ENCODE data around the gene PRSS53.
"Not testable (repeated sequence)": the region's sequence is repeated elsewhere in the genome, so short reads cannot be mapped to it uniquely, and the experiment has no call there.

The PRSS53 gene

DNA sequence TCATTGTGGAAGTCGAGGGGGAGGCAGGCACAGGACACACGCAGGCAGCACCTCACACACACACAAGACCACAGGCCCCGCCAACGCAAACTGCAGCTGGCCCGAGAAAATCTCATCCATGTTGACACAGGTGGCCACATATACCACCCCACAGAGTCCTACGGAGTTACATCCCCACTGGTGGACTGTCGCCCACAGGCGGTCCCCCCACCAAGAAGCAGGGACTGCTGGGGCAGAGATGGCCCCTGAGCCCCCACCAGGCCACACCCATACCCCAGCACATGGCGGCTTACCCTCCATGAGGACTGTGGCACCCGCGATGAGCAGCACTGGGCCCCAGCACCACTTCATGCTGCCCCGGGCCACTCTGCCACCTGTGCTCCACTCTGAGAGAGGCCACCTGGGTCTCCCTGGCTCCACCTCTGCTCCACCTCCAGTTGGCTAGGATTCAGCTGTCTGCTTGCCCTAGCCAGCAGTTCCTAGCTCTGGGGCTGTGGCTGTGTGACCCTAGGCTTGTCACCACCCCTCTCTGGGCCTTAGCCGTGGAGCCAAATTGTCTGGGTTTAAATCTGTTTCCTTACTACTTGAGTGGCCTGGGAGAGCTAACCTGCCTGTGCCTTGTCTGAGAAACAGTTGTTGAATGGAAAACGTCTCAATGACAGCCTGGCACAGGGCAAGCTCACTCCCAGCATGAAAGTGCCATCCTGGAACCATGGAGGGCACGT, at the start of gene PRSS53:
Gene PRSS53 (minus strand): TSS at position 485 of the 725 bp plus-strand sequence. CDS start 134 bp downstream, at position 351.
- FAIRE-seq = no peak

DNA sequence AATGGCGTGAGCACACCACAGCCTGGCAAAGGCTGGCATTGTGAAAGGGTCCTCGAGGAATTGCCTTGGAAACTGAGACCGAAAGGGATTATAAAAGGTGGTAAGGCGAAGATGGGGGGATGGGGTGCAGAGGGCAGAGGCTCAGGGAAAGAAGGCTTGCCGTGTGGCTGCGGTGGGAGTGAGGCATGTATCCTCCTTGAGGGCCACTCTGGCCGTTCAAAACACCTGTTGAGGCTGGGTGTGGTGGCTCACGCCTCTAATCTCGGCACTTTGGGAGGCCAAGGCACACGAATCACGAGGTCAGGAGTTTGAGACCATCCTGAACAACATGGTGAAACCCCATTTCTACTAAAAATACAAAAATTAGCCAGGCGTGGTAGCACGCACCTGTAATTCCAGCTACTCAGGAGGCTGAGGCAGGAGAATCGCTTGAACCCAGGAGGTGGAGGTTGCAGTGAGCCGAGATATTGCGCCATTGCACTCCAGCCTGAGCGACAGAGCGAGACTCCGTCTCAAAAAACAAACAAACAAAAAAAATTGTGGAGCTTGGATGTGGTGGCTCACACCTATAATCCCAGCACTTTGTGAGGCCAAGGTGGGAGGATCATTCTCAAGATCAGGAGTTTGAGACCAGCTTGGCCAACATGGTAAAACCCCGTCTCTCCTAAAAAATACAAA, 48.2 kb upstream of the PRSS53 start:
- not testable (repeated sequence) for FAIRE-seq

DNA sequence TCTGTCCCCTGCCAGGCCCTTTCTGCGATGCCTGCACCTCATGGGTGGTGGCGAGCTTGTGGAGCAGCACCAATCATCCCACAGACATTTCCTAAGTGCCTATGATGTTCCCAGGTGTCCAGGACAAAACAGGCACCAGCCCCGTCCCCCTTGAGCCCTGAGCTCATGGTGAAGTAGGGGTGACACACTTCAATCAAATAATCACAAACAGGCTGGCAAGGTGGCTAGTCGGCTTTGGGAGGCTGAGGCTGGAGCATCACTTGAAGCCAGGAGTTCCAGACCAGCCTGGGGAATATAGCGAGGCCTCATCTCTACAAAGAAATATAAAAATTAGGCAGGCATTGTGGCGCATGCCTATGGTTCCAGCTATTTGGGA, 47.5 kb upstream of the PRSS53 start:
- no peak for FAIRE-seq

DNA sequence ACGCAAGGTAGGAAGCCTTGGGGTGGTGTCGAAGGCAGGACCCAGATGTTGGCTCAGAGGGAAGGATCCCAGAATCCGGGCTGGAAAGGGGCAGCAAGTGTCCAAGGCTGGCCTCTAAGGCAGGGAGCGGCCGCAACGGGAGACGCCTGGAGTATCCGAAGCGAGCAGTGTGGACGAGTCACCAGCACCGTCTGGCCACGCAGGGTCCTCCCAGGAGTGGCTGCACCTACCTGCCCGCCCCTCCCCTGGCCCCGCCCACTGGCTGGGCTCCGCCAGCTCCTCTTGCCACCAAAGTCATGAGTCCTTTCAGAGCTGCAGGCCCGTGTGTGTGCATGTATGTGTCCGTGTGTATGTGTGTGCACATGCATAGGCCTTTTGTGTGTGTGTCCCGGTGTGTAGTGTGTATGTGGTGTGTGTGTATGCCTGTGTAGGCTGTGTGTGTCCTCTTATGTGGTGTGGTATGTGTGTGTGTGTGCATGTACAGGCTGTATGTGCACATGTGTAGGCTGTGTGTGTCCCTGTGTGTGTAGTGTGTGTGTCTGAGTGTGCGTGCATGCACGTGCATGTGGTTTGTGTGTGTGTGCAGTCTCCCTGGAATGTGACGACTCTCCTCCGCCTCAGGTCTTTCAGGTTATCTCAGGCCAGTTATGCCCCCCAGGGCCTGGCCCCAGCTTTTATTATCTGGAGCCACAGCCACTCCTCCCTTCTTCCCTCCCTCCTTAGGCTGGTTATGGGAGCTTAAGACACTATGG, 47.0 kb upstream of the PRSS53 start, which contains the start of gene PRSS8:
Gene PRSS8 (minus strand): TSS at position 193 of the 752 bp plus-strand sequence. CDS start 229 bp downstream, outside the sequence.
- no peak for FAIRE-seq

DNA sequence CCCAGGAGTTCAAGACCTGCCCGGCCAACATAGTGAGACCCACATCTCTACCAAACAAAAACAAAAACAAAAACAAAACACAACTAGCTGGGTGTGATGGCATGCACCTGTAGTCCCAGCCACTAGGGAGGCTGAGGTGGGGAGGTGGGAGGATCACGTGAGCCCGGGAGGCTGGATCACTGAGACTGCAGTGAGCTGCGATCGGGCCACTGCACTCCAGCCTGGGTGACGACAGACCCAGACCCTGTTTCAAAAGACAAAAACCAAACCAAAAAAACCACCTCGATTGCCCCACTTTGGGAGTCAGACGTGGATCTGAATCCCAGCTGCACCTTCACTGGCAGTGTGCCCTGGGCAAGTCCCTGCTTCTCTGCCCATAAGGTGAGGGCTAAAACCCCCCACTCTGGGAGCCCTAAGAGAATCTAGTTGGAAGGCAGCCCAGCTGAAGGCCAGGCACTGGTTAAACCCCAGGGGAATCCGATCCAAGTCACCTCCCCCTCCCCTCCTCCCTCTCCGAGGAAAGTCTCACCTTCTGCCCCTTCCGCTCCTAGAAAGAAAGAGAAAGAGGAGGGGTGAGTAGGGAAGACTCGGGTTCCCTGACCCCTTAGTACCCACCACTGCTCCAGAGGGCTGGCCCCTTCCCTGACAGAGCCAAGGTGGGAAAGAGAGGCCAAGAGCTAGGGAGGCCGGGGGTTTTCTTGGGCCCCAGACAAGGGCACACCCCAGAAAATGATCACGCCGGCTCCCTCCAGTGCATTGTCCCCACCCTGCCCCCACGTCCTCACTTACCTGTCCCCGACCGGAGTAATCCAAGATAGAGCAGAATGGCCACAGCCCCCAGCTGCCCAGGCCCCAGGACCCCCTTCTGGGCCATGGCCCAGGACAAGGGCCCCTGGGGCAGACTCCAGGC, 46.1 kb upstream of the PRSS53 start:
- FAIRE-seq = no peak

DNA sequence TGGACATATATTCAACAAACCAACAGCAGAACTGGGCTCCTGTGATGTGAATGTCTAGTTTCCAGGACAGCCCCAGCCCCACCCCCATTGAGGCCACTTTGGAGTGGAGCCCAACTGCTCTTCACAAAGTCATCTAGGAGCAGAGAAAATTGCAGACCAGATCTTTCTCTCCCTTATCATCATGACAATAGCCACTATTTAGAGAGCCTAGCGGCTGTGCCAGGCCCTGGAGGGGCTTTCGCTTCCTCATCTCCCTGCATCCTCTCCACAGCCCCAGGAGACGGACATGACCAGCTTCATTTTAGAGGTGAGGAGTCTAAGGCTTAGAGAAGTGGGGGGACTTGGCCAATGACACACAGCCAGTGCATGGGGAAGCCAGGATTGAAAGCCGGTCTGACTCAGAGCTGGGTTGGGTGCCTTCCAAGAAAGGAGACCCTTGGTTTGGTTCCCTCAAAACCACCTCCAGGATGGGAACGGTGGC, 45.4 kb upstream of the PRSS53 start:
- no peak for FAIRE-seq

DNA sequence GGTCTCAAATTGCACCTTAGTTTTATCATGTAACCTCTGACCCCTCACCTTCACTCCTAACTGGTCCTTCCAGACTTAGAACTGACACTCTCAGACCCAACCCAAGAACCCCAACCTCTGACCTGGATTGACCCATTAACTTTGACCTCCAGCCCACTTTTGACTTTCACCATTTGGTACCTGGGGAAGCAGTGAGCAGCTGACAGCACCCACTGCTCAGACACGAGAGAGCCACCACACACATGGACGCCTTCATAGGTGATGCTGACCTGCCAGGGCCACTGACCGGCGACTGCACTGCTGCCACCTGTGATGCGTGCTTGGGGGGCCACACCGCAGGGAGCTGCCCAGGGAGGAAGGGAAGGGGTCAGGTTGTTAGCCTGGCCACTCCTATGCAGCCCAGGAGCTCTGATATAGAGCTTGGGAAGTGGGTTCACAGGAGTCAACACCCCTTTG, 44.3 kb upstream of the PRSS53 start:
- FAIRE-seq = no peak

DNA sequence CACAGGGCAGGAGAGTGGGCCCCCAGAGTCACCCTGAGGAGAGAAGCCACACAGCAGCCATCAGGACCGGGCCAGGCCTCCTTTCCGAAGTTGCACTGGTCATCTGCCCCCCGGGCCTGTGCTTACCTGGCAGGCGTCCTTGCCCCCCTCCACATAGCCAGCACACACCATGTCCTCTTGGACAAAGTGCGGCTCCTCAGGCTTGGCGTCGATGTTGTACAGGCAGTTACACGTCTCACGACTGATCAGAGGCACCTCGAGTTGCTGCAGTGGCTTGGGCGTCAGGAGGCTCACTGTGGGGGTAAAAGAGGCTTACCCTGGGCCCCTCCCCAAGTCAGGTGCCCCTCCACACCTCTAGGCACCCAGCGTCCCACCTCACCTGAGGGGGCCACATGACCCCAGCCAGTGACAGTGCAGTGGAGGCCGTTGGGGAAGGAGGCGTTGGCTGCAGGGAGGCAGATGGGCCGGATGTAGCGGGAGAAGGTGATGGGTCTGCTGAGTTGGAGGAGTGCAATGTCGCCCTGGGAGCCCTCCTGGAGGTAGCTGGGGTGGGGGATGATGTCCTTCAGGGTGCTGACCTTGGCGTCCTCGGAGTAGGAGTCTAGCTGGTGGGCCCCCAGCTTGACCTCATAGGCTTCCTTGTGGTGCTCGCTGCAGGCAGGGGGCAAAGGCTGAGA, 43.7 kb upstream of the PRSS53 start:
- no peak for FAIRE-seq

DNA sequence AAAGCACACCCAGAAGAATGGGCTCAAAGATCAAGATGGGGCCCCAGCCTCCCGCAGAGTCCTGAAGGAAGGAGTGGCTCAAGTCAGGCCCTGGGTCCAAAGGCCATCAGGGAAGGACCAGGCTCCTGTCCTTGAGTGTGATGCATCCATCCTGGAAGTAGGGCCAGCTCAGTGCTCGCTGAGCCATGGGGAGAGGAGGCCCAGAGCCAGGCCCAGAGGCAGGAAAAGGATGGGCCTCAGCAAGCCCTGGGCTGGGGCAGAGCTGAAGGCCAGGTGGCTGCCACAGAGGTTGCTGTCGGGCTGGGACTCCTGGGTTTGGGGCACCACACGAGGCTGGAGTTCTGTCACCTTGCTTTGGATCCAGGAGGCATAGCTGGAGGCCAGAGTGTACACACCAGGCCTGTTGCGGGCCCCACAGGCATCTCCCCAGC, 43.1 kb upstream of the PRSS53 start:
- no peak for FAIRE-seq

DNA sequence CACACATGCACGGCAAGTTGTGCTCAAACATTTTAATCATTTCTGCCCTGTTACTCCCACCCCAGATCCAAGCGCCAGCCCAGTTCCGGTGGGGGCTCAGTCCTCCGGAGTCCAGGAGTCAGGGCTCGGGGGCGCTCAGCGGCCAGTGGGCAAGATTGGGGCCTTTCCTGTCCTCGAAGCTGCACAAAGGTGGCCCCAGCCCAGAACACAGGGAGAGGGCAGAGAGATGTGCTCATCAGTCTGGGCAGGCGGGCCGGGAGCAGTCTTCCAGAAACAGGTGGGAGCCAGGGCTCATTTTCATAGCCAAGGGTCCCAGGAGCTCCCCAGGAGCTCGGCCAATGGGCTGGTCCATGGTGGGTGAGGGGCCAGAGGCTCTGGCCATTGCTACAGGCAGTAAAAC, 42.7 kb upstream of the PRSS53 start:
- FAIRE-seq = no peak

DNA sequence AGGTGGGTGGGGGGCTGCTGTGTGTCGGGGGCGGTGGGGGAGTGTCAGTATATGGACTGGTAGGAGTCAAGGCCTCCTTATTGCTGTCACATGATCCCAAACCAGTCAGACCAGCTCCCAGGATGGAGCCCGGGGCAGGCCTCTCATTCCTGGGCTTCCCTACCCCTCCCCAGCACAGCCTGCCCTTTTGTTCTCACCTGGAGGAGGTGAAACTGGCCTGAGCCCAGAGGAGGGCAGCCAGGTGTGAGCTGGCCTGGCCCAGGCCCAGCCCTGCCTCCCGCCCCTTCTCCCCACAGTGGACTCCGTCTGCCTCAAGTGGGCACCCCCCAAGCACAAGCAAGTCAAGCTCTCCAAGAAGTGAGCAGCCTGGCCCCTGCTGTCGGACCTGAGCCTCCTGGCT, 42.2 kb upstream of the PRSS53 start:
- no peak for FAIRE-seq

DNA sequence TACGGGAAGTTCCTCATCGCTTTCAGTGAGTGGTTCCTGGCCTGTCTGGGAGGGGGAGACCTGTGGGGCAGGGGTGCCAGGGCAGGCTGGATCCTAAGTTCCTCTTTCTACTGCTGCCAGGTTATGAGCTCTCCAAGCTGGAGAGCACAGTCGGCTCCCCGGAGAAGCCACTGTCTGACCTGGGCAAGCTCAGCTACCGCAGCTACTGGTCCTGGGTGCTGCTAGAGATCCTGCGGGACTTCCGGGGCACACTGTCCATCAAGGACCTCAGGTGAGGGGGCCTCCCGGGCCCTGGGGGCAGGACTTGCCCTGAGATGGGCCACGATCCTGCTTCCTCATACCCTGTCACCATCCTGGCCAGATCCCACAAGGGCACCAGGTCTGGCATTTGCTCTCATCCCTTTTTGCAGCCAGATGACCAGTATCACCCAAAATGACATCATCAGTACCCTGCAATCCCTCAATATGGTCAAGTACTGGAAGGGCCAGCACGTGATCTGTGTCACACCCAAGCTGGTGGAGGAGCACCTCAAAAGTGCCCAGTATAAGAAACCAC, 41.7 kb upstream of the PRSS53 start:
- FAIRE-seq = no peak

DNA sequence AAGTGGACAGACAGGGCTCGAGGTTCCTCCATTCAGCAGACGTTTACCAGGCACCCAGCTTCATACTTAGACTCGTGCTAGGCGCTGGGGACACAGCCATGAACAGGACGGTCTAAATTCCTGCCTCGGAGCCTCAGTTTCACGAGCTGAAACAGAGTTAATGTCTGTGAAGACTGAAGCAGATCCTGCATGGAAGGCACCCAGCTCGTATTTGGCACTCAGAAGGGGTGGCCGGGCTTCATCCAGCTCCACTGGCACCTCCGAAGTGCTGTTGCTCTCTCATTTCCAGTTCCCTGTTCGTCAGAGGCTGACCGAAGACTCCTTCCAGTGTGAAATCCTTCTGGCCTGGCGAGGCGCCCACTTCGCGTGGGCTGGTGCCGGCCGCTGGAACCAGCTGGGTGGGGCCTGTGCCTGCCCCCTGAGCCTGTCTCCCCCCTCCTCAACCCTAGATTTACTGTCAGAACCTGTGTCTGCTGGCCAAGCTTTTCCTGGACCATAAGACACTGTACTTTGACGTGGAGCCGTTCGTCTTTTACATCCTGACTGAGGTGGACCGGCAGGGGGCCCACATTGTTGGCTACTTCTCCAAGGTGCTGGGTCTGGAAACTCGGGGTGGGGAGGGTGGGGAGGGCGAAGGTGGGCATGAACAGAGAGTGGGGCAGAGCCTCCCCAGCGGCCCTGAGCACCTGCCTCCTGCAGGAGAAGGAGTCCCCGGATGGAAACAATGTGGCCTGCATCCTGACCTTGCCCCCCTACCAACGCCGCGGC, 41.0 kb upstream of the PRSS53 start:
- no peak for FAIRE-seq

DNA sequence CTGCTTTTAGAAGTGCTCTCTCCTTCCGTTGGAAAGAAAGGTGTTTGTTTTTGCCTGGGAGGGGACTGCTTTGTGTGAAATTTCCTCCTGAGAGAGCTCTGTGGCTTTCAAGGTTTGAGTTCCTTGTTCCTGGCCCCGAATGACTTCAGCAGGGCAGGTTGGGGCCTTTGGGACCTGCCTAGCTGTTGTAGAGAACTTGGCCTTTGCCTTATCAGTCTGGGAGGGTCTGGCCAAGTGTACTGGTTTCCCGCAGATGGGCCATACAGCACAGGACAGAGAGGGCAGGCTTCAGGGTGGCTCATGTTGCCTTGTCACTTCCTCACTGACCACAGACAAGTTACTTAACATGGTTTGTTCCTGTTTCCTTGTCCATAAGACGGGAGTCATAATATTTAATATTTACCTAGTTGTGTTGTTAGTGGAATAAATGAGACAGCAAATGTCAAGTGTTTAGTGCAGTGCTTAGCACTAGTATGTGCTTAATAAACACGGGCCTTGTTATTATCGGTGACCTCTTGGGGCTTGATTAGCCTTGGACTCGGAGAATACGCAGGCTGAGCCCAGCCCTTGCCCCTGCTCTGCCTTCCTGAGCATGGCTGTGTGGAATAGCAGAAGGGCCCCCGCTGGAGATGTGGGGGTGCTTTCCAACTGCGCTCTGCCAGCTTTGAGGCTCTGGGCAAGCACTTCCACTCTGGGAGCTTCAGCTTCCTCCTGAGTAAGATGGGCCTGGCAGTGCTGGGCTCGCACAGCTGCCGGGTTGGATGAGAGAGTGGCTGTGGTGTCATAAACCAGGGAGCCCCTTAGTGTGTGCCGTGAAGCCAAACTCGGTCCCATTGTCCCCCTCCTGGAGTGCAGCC, 40.2 kb upstream of the PRSS53 start:
- FAIRE-seq = no peak

DNA sequence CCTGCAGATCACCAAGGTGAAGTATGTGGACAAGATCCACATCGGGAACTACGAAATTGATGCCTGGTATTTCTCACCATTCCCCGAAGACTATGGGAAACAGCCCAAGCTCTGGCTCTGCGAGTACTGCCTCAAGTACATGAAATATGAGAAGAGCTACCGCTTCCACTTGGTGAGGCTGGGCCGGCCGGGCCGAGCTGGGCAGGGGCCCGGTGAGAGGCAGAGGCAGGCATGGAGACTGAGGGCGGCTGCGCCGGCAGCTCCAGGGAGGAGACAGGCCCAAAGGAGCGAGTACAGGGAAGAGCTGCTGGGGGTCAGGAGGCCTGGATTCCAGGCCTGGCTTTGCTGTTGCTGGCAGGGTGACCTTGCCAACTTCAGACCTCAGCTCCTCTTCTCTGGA, 38.4 kb upstream of the PRSS53 start:
- FAIRE-seq = no peak

DNA sequence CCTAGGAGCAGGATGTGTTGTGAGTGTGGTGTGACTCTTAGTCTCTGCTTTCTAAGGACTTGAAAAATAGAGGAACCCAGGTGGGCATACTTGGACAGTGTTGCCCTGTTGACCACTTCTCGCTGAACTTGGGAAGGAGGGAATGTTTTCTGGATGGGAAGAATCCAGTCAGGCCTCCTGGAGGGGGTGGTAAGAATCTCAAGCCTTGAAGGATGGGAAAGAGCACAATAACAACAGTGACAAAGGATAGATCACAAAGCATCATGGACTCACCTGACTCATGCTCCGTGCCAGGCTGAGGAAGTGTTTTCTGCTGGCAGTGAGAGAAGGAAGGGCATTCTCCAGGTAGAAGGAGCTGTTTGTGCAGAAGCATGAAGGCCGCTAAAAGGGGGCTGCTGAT, 37.1 kb upstream of the PRSS53 start:
- no peak for FAIRE-seq

DNA sequence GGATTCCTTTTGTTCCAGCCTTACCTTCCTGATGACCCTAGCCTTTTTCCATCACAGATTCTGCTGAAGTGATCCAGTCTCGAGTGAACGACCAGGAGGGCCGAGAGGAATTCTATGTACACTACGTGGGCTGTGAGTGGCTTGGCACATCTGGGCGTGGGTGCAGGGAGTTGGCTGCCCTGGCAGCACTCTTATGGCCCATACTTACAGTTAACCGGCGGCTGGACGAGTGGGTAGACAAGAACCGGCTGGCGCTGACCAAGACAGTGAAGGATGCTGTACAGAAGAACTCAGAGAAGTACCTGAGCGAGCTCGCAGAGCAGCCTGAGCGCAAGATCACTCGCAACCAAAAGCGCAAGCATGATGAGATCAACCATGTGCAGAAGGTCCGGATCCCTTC, 31.4 kb upstream of the PRSS53 start:
- FAIRE-seq = no peak

DNA sequence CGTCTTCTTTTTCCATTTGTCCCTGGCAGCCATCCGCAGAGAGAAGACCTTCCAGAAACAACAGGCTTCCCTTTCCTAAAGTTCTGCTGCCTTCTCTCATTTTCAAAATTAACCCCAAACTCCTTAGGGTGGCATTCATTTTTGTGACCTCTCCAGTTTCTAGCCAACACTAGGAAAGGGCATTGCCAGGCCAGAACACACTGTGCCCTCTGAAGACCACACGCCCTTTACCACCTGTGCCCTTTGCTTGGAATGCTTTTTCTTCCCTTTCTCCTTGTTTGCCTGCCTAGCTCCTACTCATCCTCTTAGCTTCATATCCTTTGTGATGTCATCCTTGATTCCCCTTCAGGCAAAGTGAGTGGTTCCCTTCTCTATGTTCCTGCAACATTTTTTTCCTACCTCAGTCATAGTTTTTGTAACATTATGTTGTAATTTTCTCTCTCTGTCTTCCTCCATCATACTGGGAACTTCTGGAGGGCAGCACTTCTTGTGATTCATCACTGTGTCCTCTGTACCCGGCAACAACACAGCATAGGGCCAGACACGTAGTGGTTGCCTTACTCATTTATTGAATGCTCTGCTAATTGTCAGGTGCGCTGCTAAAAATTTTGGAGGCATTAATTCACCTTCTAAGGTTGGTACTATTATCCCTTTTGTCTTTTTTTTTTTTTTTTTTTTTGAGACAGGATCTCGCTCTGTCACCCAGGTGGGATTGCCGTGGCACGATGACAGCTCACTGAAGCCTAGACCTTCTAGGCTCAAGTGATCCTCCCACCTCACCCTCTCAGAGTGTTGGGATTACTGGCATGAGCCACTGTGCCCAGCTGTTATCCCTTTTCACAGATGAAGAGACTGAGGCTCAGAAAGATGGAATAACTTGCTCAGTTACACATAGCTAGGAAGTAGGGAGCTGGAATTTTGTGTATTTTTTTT, 29.7 kb upstream of the PRSS53 start:
- no peak for FAIRE-seq

All from A204.1 (cell line).